SU-DHL-6 (cell line): Measurements from ENCODE around the gene MRPL21.

Experiments used
- EZH2phosphoT487 ChIP-seq: fragments of 200-600 bp; sonication (generic), shearing (Covaris generic); conservative IDR thresholded peaks from 2 replicates; pipeline ENCODE4 v1.6.1; 2018; ENCODE audit warnings: mild to moderate bottlenecking, antibody characterized with exemption, low read length, moderate library complexity, mixed read lengths
- TF ChIP-seq, protein P1 (sequence below): fragments of 200-600 bp; sonication (generic); IDR thresholded peaks from one replicate; pipeline ENCODE4 v1.5.1; 2017; ENCODE audit warnings: antibody characterized with exemption, mild to moderate bottlenecking, low read length, moderate library complexity; ENCODE audit not compliant: insufficient read depth, poor library complexity, severe bottlenecking

DNA sequence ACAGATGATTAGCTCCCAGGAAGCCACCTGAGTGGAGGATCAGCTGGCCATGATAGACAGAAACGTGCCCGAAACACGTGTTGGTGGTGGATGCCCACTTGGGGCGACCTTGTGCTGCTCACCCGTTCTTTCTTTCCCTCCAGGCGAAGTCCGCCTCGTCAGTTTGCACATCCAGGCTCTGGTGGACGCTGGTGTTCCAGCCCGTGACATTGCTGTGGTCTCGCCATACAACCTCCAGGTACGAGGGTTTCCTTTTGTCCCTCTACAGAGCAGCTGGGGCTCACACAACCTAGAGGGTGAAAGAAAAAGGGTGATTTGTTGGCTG is 30.7 kb upstream of the MRPL21 start:
- TF ChIP-seq, protein P1, sequence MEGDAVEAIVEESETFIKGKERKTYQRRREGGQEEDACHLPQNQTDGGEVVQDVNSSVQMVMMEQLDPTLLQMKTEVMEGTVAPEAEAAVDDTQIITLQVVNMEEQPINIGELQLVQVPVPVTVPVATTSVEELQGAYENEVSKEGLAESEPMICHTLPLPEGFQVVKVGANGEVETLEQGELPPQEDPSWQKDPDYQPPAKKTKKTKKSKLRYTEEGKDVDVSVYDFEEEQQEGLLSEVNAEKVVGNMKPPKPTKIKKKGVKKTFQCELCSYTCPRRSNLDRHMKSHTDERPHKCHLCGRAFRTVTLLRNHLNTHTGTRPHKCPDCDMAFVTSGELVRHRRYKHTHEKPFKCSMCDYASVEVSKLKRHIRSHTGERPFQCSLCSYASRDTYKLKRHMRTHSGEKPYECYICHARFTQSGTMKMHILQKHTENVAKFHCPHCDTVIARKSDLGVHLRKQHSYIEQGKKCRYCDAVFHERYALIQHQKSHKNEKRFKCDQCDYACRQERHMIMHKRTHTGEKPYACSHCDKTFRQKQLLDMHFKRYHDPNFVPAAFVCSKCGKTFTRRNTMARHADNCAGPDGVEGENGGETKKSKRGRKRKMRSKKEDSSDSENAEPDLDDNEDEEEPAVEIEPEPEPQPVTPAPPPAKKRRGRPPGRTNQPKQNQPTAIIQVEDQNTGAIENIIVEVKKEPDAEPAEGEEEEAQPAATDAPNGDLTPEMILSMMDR, result no peak
- TF ChIP-seq EZH2phosphoT487, result no peak
